VCaP (cell line): ENCODE data around the gene IGSF11.
"Not testable (repeated sequence)": the region's sequence is repeated elsewhere in the genome, so short reads cannot be mapped to it uniquely, and the experiment has no call there.

ENCODE experiments used
- H3K27ac ChIP-seq: fragments of 450-650 bp; 2 replicates; pipeline ENCODE4 v1.5.1; 2017
- CTCF ChIP-seq: fragments of 450-650 bp; conservative IDR thresholded peaks from 2 replicates; pipeline ENCODE4 v1.5.1; 2017; ENCODE audit warnings: mild to moderate bottlenecking, moderate library complexity

The IGSF11 gene

GRCh38 chr3:118882353-118882947 is 152.2 kb downstream of the IGSF11 start:
- H3K27ac ChIP-seq, result no peak overlapping the region
- peak; percentile 84 for TF ChIP-seq CTCF

- H3K27ac ChIP-seq, result no peak overlapping the region
- TF ChIP-seq CTCF, result no peak
These were observed 166.6 kb downstream of the IGSF11 start for GRCh38 chr3:118868051-118868450.

- H3K27ac ChIP-seq, result no peak overlapping the region
- TF ChIP-seq CTCF, result no peak
These were observed 170.8 kb downstream of the IGSF11 start for GRCh38 chr3:118863731-118864322.

GRCh38 chr3:118859950-118860349 is 174.7 kb downstream of the IGSF11 start:
- TF ChIP-seq CTCF, result no peak
- H3K27ac ChIP-seq, result no peak overlapping the region

GRCh38 chr3:118851466-118852193 is 183.0 kb downstream of the IGSF11 start:
- H3K27ac ChIP-seq, result not testable (repeated sequence)

- no peak for TF ChIP-seq CTCF
- no peak overlapping the region for H3K27ac ChIP-seq
These were observed 184.0 kb downstream of the IGSF11 start for GRCh38 chr3:118850687-118851086.
